Fibroblast of lung (primary cell): ENCODE measurements around the gene PAPPA. TPM values are rescaled to one million over a fixed set of nuclear protein-coding genes. Genes with fewer than 3 reads are reported as not detected.
A peak's percentile ranks its signal among the peaks of the same experiment; 100 is the strongest.

Source experiments
- DNase-seq, 2 donors: peaks; one replicate each; pipeline versions ENCODE4 v3.0.0 to v3.0.0-alpha.2; 2010; ENCODE audit warnings: low read depth in 2 of 2
- H2AFZ ChIP-seq: 2 replicates; pipeline ENCODE4 v1.5.1; 2012; ENCODE audit warnings: low read length, control low read depth, inconsistent platforms
- H3K27ac ChIP-seq: 2 replicates; pipeline ENCODE4 v1.5.1; 2011; ENCODE audit warnings: low read length, control low read depth; ENCODE audit not compliant: insufficient read depth
- H3K27me3 ChIP-seq: 2 replicates; pipeline ENCODE4 v1.5.1; 2011; ENCODE audit warnings: mild to moderate bottlenecking, low read length; ENCODE audit not compliant: control insufficient read depth, insufficient read depth
- H3K36me3 ChIP-seq: 2 replicates; pipeline ENCODE4 v1.5.1; 2011; ENCODE audit warnings: low read length; ENCODE audit not compliant: control insufficient read depth, insufficient read depth
- H3K4me1 ChIP-seq: 2 replicates; pipeline ENCODE4 v1.5.1; 2011; ENCODE audit warnings: low read length; ENCODE audit not compliant: control insufficient read depth, insufficient read depth; ENCODE audit errors: extremely low read depth
- H3K4me2 ChIP-seq: 2 replicates; pipeline ENCODE4 v1.5.1; 2011; ENCODE audit warnings: low read length, control low read depth; ENCODE audit not compliant: insufficient read depth; ENCODE audit errors: extremely low read depth
- H3K4me3 ChIP-seq, 4 experiments: fragments of 200-600 bp in 1 of 4; sonication (generic) in 1 of 4; replicated peaks in 1 of 4; 2 replicates each; pipeline ENCODE4 v1.5.1; 2011 to 2016; ENCODE audit warnings: low read length in 4 of 4, low read depth in 3 of 4, mild to moderate bottlenecking in 3 of 4, control low read depth in 2 of 4, inconsistent platforms in 1 of 4, mixed read lengths in 1 of 4; ENCODE audit not compliant: insufficient read depth in 1 of 4; ENCODE audit errors: control extremely low read depth in 1 of 4
- H3K79me2 ChIP-seq: 2 replicates; pipeline ENCODE4 v1.5.1; 2012; ENCODE audit warnings: mild to moderate bottlenecking, low read length, inconsistent platforms; ENCODE audit not compliant: control insufficient read depth, insufficient read depth
- H3K9ac ChIP-seq: 2 replicates; pipeline ENCODE4 v1.5.1; 2011; ENCODE audit warnings: mild to moderate bottlenecking, low read length, control low read depth; ENCODE audit not compliant: insufficient read depth
- H3K9me3 ChIP-seq: 2 replicates; pipeline ENCODE4 v1.5.1; 2012; ENCODE audit warnings: low read depth, low read length; ENCODE audit not compliant: control insufficient read depth, insufficient read depth
- H4K20me1 ChIP-seq: 2 replicates; pipeline ENCODE4 v1.5.1; 2011; ENCODE audit warnings: low read length; ENCODE audit not compliant: control insufficient read depth, insufficient read depth; ENCODE audit errors: extremely low read depth
- CTCF ChIP-seq, 2 donors: IDR thresholded peaks in 1 of 2; conservative IDR thresholded peaks in 1 of 2; 1 replicate in 1 of 2; 2 replicates in 1 of 2; pipeline ENCODE4 v1.5.1; 2011 to 2012; ENCODE audit warnings: low read length in 2 of 2, control low read depth in 1 of 2, inconsistent platforms in 1 of 2, low read depth in 1 of 2, mild to moderate bottlenecking in 1 of 2
- EZH2 ChIP-seq: IDR thresholded peaks from 2 replicates; pipeline ENCODE4 v1.5.1; 2012; ENCODE audit warnings: low read length, control low read depth, mild to moderate bottlenecking; ENCODE audit errors: missing control alignments
- polyA plus RNA-seq, 2 donors: library from polyadenylated mRNA; depleted of rRNA in 1 of 2; stranded (reverse) in 1 of 2; unstranded in 1 of 2; fragments of >200 nt; gene quantifications; 2 replicates each; pipeline ENCODE4 v1.2.1, GENCODE V29; 2011 to 2012; ENCODE audit warnings: missing spikeins in 1 of 2
- total RNA-seq: library from RNA; depleted of rRNA; stranded (reverse); fragments of >200 nt; gene quantifications from 2 replicates; pipeline ENCODE4 v1.2.1, GENCODE V29; 2014

Gene PAPPA
- total and polyA plus RNA-seq, 2 donors (not counting 1 experiment from before 2014, with no cell fraction given): 8.8 to 45.7 TPM

- peak overlapping the region; percentile 66 for H3K4me2 ChIP-seq
- peak overlapping the region; percentile 76 for H3K27ac ChIP-seq
- H3K9me3 ChIP-seq: no peaks in the 10 kb centered on the region
- no peaks in the 10 kb centered on the region for H4K20me1 ChIP-seq
- no peak overlapping the region for H3K9ac ChIP-seq
- no peaks in the 10 kb centered on the region for H3K27me3 ChIP-seq
- TF ChIP-seq EZH2: no peak
- peak in 1 of 2 donors; percentile 39 for TF ChIP-seq CTCF (conservative IDR thresholded peaks at IDR 0.05 in 1 of 2, IDR thresholded peaks at IDR 0.05 in 1 of 2; ENCODE audit: low read depth in 1 of 2, low read length in 2 of 2)
- peaks cover 4% of the 10 kb centered on the region for H3K79me2 ChIP-seq
- no peaks in the 10 kb centered on the region for H3K36me3 ChIP-seq
- peak overlapping the region in 3 of 4 experiments; percentile 11 to 88 (median 78) for H3K4me3 ChIP-seq
- peak in 1 of 2 donors; percentile 77 for DNase-seq
- H3K4me1 ChIP-seq: peaks cover 14% of the 10 kb centered on the region
- H2AFZ ChIP-seq: no peak overlapping the region
These were observed 1.2 kb upstream of the PAPPA start for GRCh38 chr9:116152390-116152789.

- no peaks in the 10 kb centered on the region for H4K20me1 ChIP-seq
- peak overlapping the region; percentile 39 for H3K9ac ChIP-seq
- H2AFZ ChIP-seq: no peak overlapping the region
- H3K9me3 ChIP-seq: no peaks in the 10 kb centered on the region
- peak overlapping the region; percentile 66 for H3K4me2 ChIP-seq
- peak overlapping the region in 3 of 4 experiments; percentile 53 to 88 (median 78) for H3K4me3 ChIP-seq
- TF ChIP-seq EZH2 (no peak), CTCF (conservative IDR thresholded peaks at IDR 0.05 in 1 of 2, IDR thresholded peaks at IDR 0.05 in 1 of 2; ENCODE audit: low read depth in 1 of 2, low read length in 2 of 2) (no peak)
- peak overlapping the region; percentile 76 for H3K27ac ChIP-seq
- no peaks in the 10 kb centered on the region for H3K36me3 ChIP-seq
- H3K4me1 ChIP-seq: peaks cover 16% of the 10 kb centered on the region
- H3K27me3 ChIP-seq: no peaks in the 10 kb centered on the region
- peaks cover 4% of the 10 kb centered on the region for H3K79me2 ChIP-seq
- DNase-seq: peak; percentile 63 to 92
These were observed 438 bp upstream of the PAPPA start for GRCh38 chr9:116152941-116153764.

GRCh38 chr9:116154334-116154975 lies 864 bp downstream of the PAPPA start:
- peaks cover 4% of the 10 kb centered on the region for H3K79me2 ChIP-seq
- H3K9me3 ChIP-seq: no peaks in the 10 kb centered on the region
- no peaks in the 10 kb centered on the region for H4K20me1 ChIP-seq
- peaks cover 16% of the 10 kb centered on the region for H3K4me1 ChIP-seq
- no peaks in the 10 kb centered on the region for H3K27me3 ChIP-seq
- peak overlapping the region; percentile 89 for H3K27ac ChIP-seq
- no peak for TF ChIP-seq EZH2
- TF ChIP-seq CTCF (conservative IDR thresholded peaks at IDR 0.05 in 1 of 2, IDR thresholded peaks at IDR 0.05 in 1 of 2; ENCODE audit: low read depth in 1 of 2, low read length in 2 of 2): no peak
- H2AFZ ChIP-seq: peak overlapping the region; percentile 84
- no peaks in the 10 kb centered on the region for H3K36me3 ChIP-seq
- H3K9ac ChIP-seq: peak overlapping the region; percentile 74
- peak overlapping the region; percentile 99 for H3K4me2 ChIP-seq
- H3K4me3 ChIP-seq: peak overlapping the region; percentile 78 to 94 (median 82)
- no peak for DNase-seq
